Dendritic cell treated with granulocyte-macrophage colony-stimulating factor and Interleukin-4, amounts not matched to agents 40 ng/mL and 50 ng/mL, for 4 days (primary cell): ENCODE data around the gene CRYAA.

Source experiments
- H3K27ac Mint-ChIP-seq: one replicate; pipeline ENCODE4 v1.8.0; 2022; ENCODE audit warnings: mild to moderate bottlenecking, mixed read lengths
- H3K27me3 Mint-ChIP-seq: one replicate; pipeline ENCODE4 v1.8.0; 2022; ENCODE audit warnings: mild to moderate bottlenecking, mixed read lengths
- H3K36me3 Mint-ChIP-seq: one replicate; pipeline ENCODE4 v1.8.0; 2022; ENCODE audit warnings: low read depth, mixed read lengths
- H3K4me1 Mint-ChIP-seq: one replicate; pipeline ENCODE4 v1.8.0; 2022; ENCODE audit warnings: low read depth, mixed read lengths
- H3K4me3 Mint-ChIP-seq: one replicate; pipeline ENCODE4 v1.8.0; 2022; ENCODE audit warnings: mild to moderate bottlenecking, moderate library complexity, mixed read lengths
- H3K9me3 Mint-ChIP-seq: one replicate; pipeline ENCODE4 v1.8.0; 2022; ENCODE audit warnings: mixed read lengths
- intact Hi-C: fragments of 100-400 bp; cut with micrococcal nuclease; formaldehyde crosslinking; loops from one replicate; pipeline ENCODE4 v1.15.0; 2022

CRYAA gene

GRCh38 chr21:43189936-43190335, 21.1 kb downstream of the CRYAA start:
- Mint-ChIP-seq H3K4me1 (peaks cover 20% of the 10 kb centered on the region), H3K9me3 (no peaks in the 10 kb centered on the region), H3K36me3 (no peaks in the 10 kb centered on the region), H3K27ac (no peak overlapping the region), H3K4me3 (no peak overlapping the region), H3K27me3 (peaks cover 32% of the 10 kb centered on the region)
- intact Hi-C loops: no loop called here

- Mint-ChIP-seq H3K27ac (no peak overlapping the region), H3K4me3 (no peak overlapping the region), H3K9me3 (no peaks in the 10 kb centered on the region), H3K4me1 (peaks cover 20% of the 10 kb centered on the region), H3K36me3 (no peaks in the 10 kb centered on the region), H3K27me3 (peaks cover 36% of the 10 kb centered on the region)
- intact Hi-C loops: no loop called here
Observed at GRCh38 chr21:43190544-43190943, 21.7 kb downstream of the CRYAA start.

- peaks cover 37% of the 10 kb centered on the region for H3K27me3 Mint-ChIP-seq
- no peak overlapping the region for H3K27ac Mint-ChIP-seq
- H3K4me3 Mint-ChIP-seq: no peak overlapping the region
- H3K36me3 Mint-ChIP-seq: no peaks in the 10 kb centered on the region
- no peaks in the 10 kb centered on the region for H3K9me3 Mint-ChIP-seq
- intact Hi-C loops: no loop called here
- peaks cover 20% of the 10 kb centered on the region for H3K4me1 Mint-ChIP-seq
Observed at GRCh38 chr21:43190951-43191350, 22.1 kb downstream of the CRYAA start.

- Mint-ChIP-seq H3K27me3 (peaks cover 40% of the 10 kb centered on the region), H3K36me3 (no peaks in the 10 kb centered on the region), H3K27ac (no peak overlapping the region), H3K4me1 (peaks cover 20% of the 10 kb centered on the region), H3K4me3 (no peak overlapping the region), H3K9me3 (no peaks in the 10 kb centered on the region)
- intact Hi-C loops: no loop called here
Observed at GRCh38 chr21:43191521-43191920, 22.7 kb downstream of the CRYAA start.

- intact Hi-C loops: no loop called here
- Mint-ChIP-seq H3K27ac (no peak overlapping the region), H3K36me3 (no peaks in the 10 kb centered on the region)
Observed at GRCh38 chr21:43191971-43192370, 23.2 kb downstream of the CRYAA start.

GRCh38 chr21:43192501-43193081, 23.8 kb downstream of the CRYAA start:
- Mint-ChIP-seq H3K36me3 (no peaks in the 10 kb centered on the region), H3K27ac (no peak overlapping the region), H3K27me3 (peaks cover 45% of the 10 kb centered on the region), H3K4me3 (no peak overlapping the region), H3K4me1 (peaks cover 26% of the 10 kb centered on the region), H3K9me3 (no peaks in the 10 kb centered on the region)
- intact Hi-C loops: no loop called here

More at GRCh38 chr21:43191971-43192370, 23.2 kb downstream of the CRYAA start:
- Mint-ChIP-seq H3K9me3 (no peaks in the 10 kb centered on the region), H3K27me3 (peaks cover 40% of the 10 kb centered on the region), H3K4me3 (no peak overlapping the region), H3K4me1 (peaks cover 20% of the 10 kb centered on the region)

- peaks cover 4% of the 10 kb centered on the region for H3K9me3 Mint-ChIP-seq
- intact Hi-C loops: no loop called here
- H3K27ac Mint-ChIP-seq: no peak overlapping the region
- H3K4me3 Mint-ChIP-seq: no peak overlapping the region
- peaks cover 25% of the 10 kb centered on the region for H3K4me1 Mint-ChIP-seq
- peaks cover 50% of the 10 kb centered on the region for H3K27me3 Mint-ChIP-seq
- no peaks in the 10 kb centered on the region for H3K36me3 Mint-ChIP-seq
Observed at GRCh38 chr21:43193088-43193650, 24.4 kb downstream of the CRYAA start.

GRCh38 chr21:43193651-43194302, 25.0 kb downstream of the CRYAA start:
- Mint-ChIP-seq H3K27me3 (peaks cover 56% of the 10 kb centered on the region), H3K4me1 (peaks cover 19% of the 10 kb centered on the region), H3K27ac (no peak overlapping the region), H3K4me3 (no peak overlapping the region), H3K9me3 (peaks cover 10% of the 10 kb centered on the region), H3K36me3 (no peaks in the 10 kb centered on the region)
- intact Hi-C loops: no loop called here

GRCh38 chr21:43194303-43195120, 25.7 kb downstream of the CRYAA start:
- H3K36me3 Mint-ChIP-seq: no peaks in the 10 kb centered on the region
- H3K4me1 Mint-ChIP-seq: peaks cover 16% of the 10 kb centered on the region
- intact Hi-C loops: no loop called here
- H3K9me3 Mint-ChIP-seq: peaks cover 12% of the 10 kb centered on the region
- H3K27ac Mint-ChIP-seq: no peak overlapping the region
- peaks cover 58% of the 10 kb centered on the region for H3K27me3 Mint-ChIP-seq
- H3K4me3 Mint-ChIP-seq: no peak overlapping the region

GRCh38 chr21:43195121-43196021, 26.6 kb downstream of the CRYAA start:
- Mint-ChIP-seq H3K9me3 (peaks cover 12% of the 10 kb centered on the region), H3K27ac (no peak overlapping the region), H3K4me1 (peaks cover 16% of the 10 kb centered on the region), H3K36me3 (no peaks in the 10 kb centered on the region), H3K4me3 (no peak overlapping the region), H3K27me3 (peaks cover 57% of the 10 kb centered on the region)
- intact Hi-C loops: no loop called here

GRCh38 chr21:43196826-43197225, 28.0 kb downstream of the CRYAA start:
- Mint-ChIP-seq H3K27me3 (peaks cover 49% of the 10 kb centered on the region), H3K4me3 (no peak overlapping the region), H3K36me3 (no peaks in the 10 kb centered on the region), H3K9me3 (peaks cover 24% of the 10 kb centered on the region), H3K4me1 (peaks cover 16% of the 10 kb centered on the region), H3K27ac (no peak overlapping the region)
- intact Hi-C loops: no loop called here

GRCh38 chr21:43198376-43198775, 29.6 kb downstream of the CRYAA start:
- H3K4me3 Mint-ChIP-seq: no peak overlapping the region
- intact Hi-C loops: no loop called here
- no peaks in the 10 kb centered on the region for H3K36me3 Mint-ChIP-seq
- H3K9me3 Mint-ChIP-seq: peaks cover 28% of the 10 kb centered on the region
- no peak overlapping the region for H3K27ac Mint-ChIP-seq
- H3K4me1 Mint-ChIP-seq: peaks cover 16% of the 10 kb centered on the region
- H3K27me3 Mint-ChIP-seq: peaks cover 41% of the 10 kb centered on the region

- Mint-ChIP-seq H3K4me3 (no peak overlapping the region), H3K36me3 (no peaks in the 10 kb centered on the region), H3K27me3 (peaks cover 31% of the 10 kb centered on the region), H3K9me3 (peaks cover 28% of the 10 kb centered on the region), H3K27ac (no peak overlapping the region), H3K4me1 (peaks cover 6% of the 10 kb centered on the region)
- intact Hi-C loops: no loop called here
Observed at GRCh38 chr21:43201491-43201890, 32.7 kb downstream of the CRYAA start.
